A172 (cell line): ENCODE data around the gene GADL1. TPM values are rescaled to one million over a fixed set of nuclear protein-coding genes. Genes with fewer than 3 reads are reported as not detected.

Experiments used
- DNase-seq: peaks from one replicate; pipeline ENCODE4 v3.0.0-alpha.2; 2015; ENCODE audit warnings: low spot score
- total RNA-seq: library from RNA; depleted of rRNA; stranded (reverse); fragments of >200 nt; shearing (Covaris generic); gene quantifications from 2 replicates; pipeline ENCODE4 v1.2.3, GENCODE V29; 2014

Gene GADL1
- total RNA-seq, 1 experiment from 2014 or later, result not detected

- no peak for DNase-seq
These were observed 217.1 kb downstream of the GADL1 start for GRCh38 chr3:30677347-30677685.

GRCh38 chr3:30676424-30677346 is 217.8 kb downstream of the GADL1 start:
- no peak for DNase-seq
